GM19240 (cell line): ENCODE results near the gene ECHDC3.
A peak's percentile ranks its signal among the peaks of the same experiment; 100 is the strongest.
"Not testable (repeated sequence)": the region's sequence is repeated elsewhere in the genome, so short reads cannot be mapped to it uniquely, and the experiment has no call there.

Experiments
- DNase-seq: peaks from one replicate; pipeline ENCODE4 v3.0.0; 2011; ENCODE audit warnings: low spot score; ENCODE audit not compliant: insufficient read length

ECHDC3 gene

GRCh38 chr10:11742009-11742778 is at the start of gene ECHDC3:
Gene ECHDC3 (plus strand): TSS chr10:11742382. CDS start chr10:11742577, 195 bp downstream.
- DNase-seq = peak; percentile 54

GRCh38 chr10:11693376-11693775 is 48.8 kb upstream of the ECHDC3 start:
- no peak for DNase-seq

GRCh38 chr10:11695779-11696178 is 46.4 kb upstream of the ECHDC3 start:
- no peak for DNase-seq

- DNase-seq = no peak
Observed at GRCh38 chr10:11697718-11698527, 44.3 kb upstream of the ECHDC3 start.

- peak; percentile 69 for DNase-seq
Observed at GRCh38 chr10:11698691-11699549, 43.3 kb upstream of the ECHDC3 start.

GRCh38 chr10:11699550-11700097 is 42.6 kb upstream of the ECHDC3 start:
- no peak for DNase-seq

GRCh38 chr10:11700539-11700938 is 41.6 kb upstream of the ECHDC3 start:
- no peak for DNase-seq

- DNase-seq = no peak
Observed at GRCh38 chr10:11701451-11702095, 40.6 kb upstream of the ECHDC3 start.

GRCh38 chr10:11702264-11702663 is 39.9 kb upstream of the ECHDC3 start:
- no peak for DNase-seq

GRCh38 chr10:11704092-11704491 is 38.1 kb upstream of the ECHDC3 start:
- no peak for DNase-seq

GRCh38 chr10:11705722-11706121 is 36.5 kb upstream of the ECHDC3 start:
- DNase-seq = no peak

GRCh38 chr10:11706895-11707567 is 35.2 kb upstream of the ECHDC3 start:
- no peak for DNase-seq

GRCh38 chr10:11707624-11708350 is 34.4 kb upstream of the ECHDC3 start:
- DNase-seq = no peak

- not testable (repeated sequence) for DNase-seq
Observed at GRCh38 chr10:11708801-11709200, 33.4 kb upstream of the ECHDC3 start.

- no peak for DNase-seq
Observed at GRCh38 chr10:11712744-11713143, 29.4 kb upstream of the ECHDC3 start.

- no peak for DNase-seq
Observed at GRCh38 chr10:11713186-11713743, 28.9 kb upstream of the ECHDC3 start.

- DNase-seq = no peak
Observed at GRCh38 chr10:11713963-11714362, 28.2 kb upstream of the ECHDC3 start.

GRCh38 chr10:11714750-11715365 is 27.3 kb upstream of the ECHDC3 start:
- DNase-seq = no peak
